ENCODE measurements around the gene PIGS.

Gene PIGS

DNA sequence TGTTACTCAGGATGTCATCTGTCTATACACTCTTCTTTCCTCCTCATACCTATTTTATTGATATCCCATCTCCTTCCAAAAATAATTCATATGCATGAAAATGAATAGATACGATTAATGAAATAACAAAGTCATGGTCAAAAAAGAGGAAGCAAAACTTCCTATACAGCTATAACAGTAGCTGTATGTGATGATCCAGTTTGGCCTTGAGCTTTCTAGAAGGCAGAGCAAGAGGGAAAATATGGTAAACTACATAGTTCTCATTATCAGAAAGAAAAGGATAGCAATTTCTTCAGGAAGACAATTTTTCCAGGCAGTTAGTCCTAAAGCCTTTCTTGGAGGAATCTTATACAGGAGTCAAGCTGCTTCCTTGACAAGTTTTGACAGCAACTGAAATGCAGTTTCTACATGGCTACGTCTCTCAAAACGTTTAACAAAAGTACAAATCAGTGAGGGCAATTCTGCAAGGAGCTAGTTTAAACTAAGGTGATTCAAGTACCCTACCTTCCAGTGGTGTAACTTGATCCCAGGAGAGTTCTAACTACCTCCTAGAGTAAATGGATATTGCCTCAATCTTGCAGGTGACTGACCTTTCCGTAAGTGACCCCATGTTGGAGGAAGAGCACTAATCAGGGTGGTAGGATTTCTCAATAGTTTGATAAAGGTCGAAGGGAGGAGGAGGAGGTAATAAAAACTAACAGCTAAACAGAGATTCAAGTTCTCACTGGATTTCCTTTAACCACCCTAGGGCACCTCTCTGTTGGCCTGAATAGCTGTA is 26.5 kb upstream of the PIGS start:
- H3K9me3 ChIP-seq (ENCODE audit: low read length), result no peaks in the 10 kb centered on the region
- H3K27ac ChIP-seq (ENCODE audit: low read depth, low read length, poor library complexity, severe bottlenecking), result peak overlapping the region; percentile 70

DNA sequence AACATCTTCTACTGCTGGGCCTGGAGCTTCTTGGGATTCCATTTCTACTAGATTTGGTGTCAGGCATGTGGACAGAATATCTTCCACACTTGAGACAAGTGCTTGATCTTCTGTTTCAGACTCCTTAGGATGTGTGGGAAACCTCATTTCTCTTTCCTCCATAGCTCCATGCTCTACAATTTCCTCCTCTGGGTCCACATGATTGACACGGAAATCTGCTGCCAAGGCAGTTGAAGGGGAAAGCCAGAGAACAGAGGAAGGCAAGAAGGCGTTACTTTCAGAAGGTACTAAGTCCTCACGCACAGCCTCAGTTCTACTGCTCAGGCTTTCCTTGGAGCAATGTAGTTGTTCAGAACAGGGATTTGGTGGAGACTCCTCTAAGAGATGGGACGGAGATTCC is 20.9 kb upstream of the PIGS start:
- H3K27ac ChIP-seq (ENCODE audit: low read depth, low read length, poor library complexity, severe bottlenecking), result no peak overlapping the region
- no peaks in the 10 kb centered on the region for H3K9me3 ChIP-seq (ENCODE audit: low read length)
- no peaks in the 10 kb centered on the region for H3F3A ChIP-seq (ENCODE audit: insufficient read depth, low read length)
- H3K9me2 ChIP-seq (ENCODE audit: low read depth, low read length), result no peaks in the 10 kb centered on the region
- peaks cover 1% of the 10 kb centered on the region for H3K4me1 ChIP-seq (ENCODE audit: insufficient read depth, low read length, severe bottlenecking)
- H3K79me2 ChIP-seq (ENCODE audit: insufficient read depth, low read length), result peaks cover under 1% of the 10 kb centered on the region
- no peaks in the 10 kb centered on the region for H4K20me1 ChIP-seq (ENCODE audit: insufficient read depth, low read length)
- peaks cover 70% of the 10 kb centered on the region for H3K36me3 ChIP-seq (ENCODE audit: insufficient read depth, low read length)
- H3K27me3 ChIP-seq (ENCODE audit: insufficient read depth, low read length), result no peaks in the 10 kb centered on the region
- no peak overlapping the region for H3K4me2 ChIP-seq (ENCODE audit: low read length)
- H2AFZ ChIP-seq (ENCODE audit: low read length), result no peak overlapping the region
- no peak overlapping the region for H3K9ac ChIP-seq (ENCODE audit: low read length)
- H3K4me3 ChIP-seq (ENCODE audit: low read depth, low read length, poor library complexity, severe bottlenecking), result no peak overlapping the region
- no peak for TF ChIP-seq CTCF (IDR thresholded peaks at IDR 0.05; ENCODE audit: low read length)
- TF ChIP-seq EZH2 (IDR thresholded peaks at IDR 0.05; ENCODE audit: borderline replicate concordance, low read length), result no peak

More for the DNA sequence above, 26.5 kb upstream of the PIGS start:
- peaks cover 14% of the 10 kb centered on the region for H3K79me2 ChIP-seq (ENCODE audit: insufficient read depth, low read length)
- H4K20me1 ChIP-seq (ENCODE audit: insufficient read depth, low read length), result no peaks in the 10 kb centered on the region
- TF ChIP-seq EZH2 (IDR thresholded peaks at IDR 0.05; ENCODE audit: borderline replicate concordance, low read length) (no peak), CTCF (IDR thresholded peaks at IDR 0.05; ENCODE audit: low read length) (no peak)
- no peaks in the 10 kb centered on the region for H3K27me3 ChIP-seq (ENCODE audit: insufficient read depth, low read length)
- H3F3A ChIP-seq (ENCODE audit: insufficient read depth, low read length), result no peaks in the 10 kb centered on the region
- H3K9ac ChIP-seq (ENCODE audit: low read length), result peak overlapping the region; percentile 88
- H3K4me2 ChIP-seq (ENCODE audit: low read length), result peak overlapping the region; percentile 97
- no peak overlapping the region for H2AFZ ChIP-seq (ENCODE audit: low read length)
- no peaks in the 10 kb centered on the region for H3K9me2 ChIP-seq (ENCODE audit: low read depth, low read length)
- H3K36me3 ChIP-seq (ENCODE audit: insufficient read depth, low read length), result peaks cover 30% of the 10 kb centered on the region
- peaks cover 19% of the 10 kb centered on the region for H3K4me1 ChIP-seq (ENCODE audit: insufficient read depth, low read length, severe bottlenecking)
- H3K4me3 ChIP-seq (ENCODE audit: low read depth, low read length, poor library complexity, severe bottlenecking), result peak overlapping the region; percentile 84

- Histone ChIP-seq H3K27ac (ENCODE audit: low read depth, low read length, poor library complexity, severe bottlenecking) (no peak overlapping the region), H3K36me3 (ENCODE audit: insufficient read depth, low read length) (peaks cover 89% of the 10 kb centered on the region), H3K27me3 (ENCODE audit: insufficient read depth, low read length) (no peaks in the 10 kb centered on the region), H3F3A (ENCODE audit: insufficient read depth, low read length) (no peaks in the 10 kb centered on the region), H3K79me2 (ENCODE audit: insufficient read depth, low read length) (no peaks in the 10 kb centered on the region), H3K4me3 (ENCODE audit: low read depth, low read length, poor library complexity, severe bottlenecking) (no peak overlapping the region), H2AFZ (ENCODE audit: low read length) (no peak overlapping the region), H3K9me2 (ENCODE audit: low read depth, low read length) (no peaks in the 10 kb centered on the region), H3K4me2 (ENCODE audit: low read length) (no peak overlapping the region), H3K4me1 (ENCODE audit: insufficient read depth, low read length, severe bottlenecking) (no peaks in the 10 kb centered on the region), H3K9ac (ENCODE audit: low read length) (no peak overlapping the region), H4K20me1 (ENCODE audit: insufficient read depth, low read length) (no peaks in the 10 kb centered on the region), H3K9me3 (ENCODE audit: low read length) (no peaks in the 10 kb centered on the region)
- no peak for TF ChIP-seq CTCF (IDR thresholded peaks at IDR 0.05; ENCODE audit: low read length)
- TF ChIP-seq EZH2 (IDR thresholded peaks at IDR 0.05; ENCODE audit: borderline replicate concordance, low read length), result no peak
Observed at GRCh38 chr17:28585851-28586250, 14.5 kb upstream of the PIGS start.
